DMS 273 (cell line): ENCODE measurements around the gene ALOX12B.
"Not testable (repeated sequence)": the region's sequence is repeated elsewhere in the genome, so short reads cannot be mapped to it uniquely, and the experiment has no call there.

Experiments used
- DNase-seq: peaks from one replicate; lab custom pipeline; 2025; ENCODE audit not compliant: unreplicated experiment; lab: John Stamatoyannopoulos, UW

The ALOX12B gene

DNA sequence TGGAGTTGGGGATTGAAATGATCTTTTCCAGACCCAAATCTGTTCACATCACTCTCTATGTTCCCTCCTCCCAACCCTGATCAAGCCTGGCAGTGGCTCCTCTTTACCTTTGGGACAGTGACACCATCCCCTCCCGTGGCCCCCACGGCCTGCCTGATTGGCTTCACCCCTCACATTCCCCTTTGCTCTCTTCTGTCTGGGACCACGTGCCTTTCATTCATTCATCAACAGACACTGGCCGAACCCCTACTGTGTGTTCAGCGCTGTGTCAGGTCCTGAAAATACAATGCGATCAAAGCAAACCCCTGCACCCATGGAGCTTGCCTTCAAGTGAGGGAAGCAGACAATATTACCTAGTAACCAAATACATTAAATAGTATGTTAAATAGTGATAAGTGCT is 2.2 kb upstream of the ALOX12B start:
- DNase-seq, result no peak

DNA sequence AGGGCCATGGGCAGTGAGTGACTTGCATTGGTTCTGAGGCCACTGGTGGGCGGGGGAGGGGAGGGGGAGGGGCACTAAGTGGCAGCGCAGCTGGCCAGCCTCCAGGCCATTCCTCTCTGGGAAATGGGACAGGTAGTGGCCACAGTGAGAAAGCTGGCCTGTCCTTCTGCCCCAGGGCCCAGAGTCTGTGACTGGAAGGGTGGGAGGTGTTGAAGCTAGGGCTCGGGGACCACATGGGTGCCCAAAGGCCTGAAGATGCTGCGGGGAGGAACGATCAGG is 375 bp upstream of the ALOX12B start:
- DNase-seq, result no peak

DNA sequence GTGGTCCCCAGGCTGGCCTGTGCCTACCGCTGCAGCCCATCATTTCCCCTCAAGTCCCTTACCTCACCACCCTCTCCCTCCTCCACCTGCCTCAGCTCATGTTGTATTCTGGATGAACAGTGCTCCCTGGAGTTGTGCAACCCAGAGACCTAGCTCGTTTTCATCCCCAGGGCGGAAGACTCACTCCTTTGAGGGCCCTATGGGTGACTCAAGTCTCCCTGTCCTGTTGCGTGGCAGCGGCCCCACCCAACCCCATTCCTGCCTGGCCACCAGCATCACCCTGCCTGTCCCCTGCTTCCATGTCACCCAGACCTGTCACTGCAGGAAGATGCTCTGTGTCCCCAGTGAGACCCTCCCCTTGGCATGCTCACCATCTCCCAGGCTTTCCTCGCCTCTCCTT is 3.3 kb downstream of the ALOX12B start:
- DNase-seq, result no peak

DNA sequence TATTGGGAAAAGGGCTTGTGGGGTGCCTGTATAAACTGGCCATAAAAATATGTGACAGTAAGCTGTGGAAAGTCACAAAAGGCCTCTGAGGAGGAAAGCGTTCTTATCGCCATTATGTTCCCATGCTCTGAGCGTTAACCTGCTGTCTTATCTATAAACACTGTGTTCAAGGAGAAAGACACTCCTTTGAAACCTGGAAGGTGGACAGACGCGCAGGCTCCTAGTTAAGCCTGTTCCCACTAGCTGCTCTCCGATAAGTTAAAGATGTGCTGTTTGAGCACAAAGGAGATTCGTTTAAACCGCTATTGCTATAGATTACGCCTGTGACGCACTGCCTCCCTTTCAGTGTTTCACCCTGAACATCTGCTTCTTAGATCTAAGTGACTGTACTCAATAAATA is 5.2 kb downstream of the ALOX12B start:
- DNase-seq, result no peak

DNA sequence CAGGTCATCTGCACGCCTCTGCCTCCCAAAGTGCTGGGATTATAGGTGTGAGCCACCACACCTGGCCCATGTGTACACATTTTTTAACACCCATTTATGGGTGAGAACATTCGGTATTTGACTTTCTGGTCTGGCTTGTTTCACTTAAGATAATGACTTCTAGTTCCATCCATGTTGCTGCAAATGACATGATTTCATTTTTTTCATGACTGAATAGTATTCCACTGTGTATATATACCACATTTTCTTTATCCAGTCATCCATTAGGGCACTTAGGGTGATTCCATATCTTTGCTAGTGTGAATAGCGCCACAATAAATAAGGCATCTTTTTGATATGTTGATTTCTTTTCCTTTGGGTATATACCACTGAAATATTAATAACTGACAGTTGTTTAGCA is 5.6 kb downstream of the ALOX12B start:
- DNase-seq, result no peak

DNA sequence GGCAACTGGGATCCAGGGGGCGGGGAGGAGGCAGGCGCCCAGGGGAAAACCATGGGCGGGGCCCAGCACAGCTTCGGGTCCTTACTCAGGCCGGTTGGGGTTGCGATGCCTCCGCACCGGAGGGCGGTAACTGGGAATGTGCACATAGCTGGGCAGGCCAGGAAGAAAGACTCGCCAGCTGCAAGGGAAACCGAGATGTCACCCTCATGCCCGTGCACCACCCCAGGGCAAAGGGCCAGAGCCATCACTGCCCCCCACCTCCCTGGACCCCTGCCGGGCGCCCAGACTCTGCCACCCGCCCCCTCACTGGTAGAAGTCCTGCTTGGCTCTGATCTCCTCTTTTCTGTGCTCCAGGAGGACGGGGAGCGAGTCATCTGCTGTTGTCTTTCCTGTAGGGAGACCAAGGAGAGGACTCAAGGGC is 6.7 kb downstream of the ALOX12B start:
- DNase-seq, result no peak

DNA sequence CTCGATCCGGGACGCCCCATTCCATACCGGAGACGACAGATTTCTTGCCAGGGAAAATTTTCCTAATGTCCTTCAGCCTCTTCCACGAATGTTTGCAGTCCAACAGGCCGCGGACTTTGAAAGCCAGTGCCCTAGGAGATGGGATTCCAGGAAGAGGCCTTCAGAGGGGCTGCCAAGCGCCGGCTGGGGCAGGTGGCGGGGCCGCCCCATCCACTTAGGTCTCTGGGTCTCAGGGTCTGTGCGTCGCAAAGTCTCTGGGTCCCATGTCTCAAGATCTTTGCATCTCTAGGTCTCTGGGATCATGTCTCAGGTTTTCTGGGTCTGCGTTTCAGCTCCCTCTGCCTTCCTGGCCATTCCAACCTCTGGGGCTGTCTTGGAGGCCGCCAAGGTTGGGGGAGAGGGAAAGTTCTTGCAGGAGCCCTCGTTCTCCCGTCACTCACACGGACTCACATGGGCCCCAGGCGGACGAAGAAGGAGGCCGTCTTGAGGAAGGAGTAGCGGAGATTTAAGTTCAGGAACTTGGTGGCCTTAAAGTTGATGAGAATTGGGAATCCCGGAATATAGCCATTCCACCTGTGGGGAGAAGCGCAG is 7.2 kb downstream of the ALOX12B start:
- DNase-seq, result no peak

DNA sequence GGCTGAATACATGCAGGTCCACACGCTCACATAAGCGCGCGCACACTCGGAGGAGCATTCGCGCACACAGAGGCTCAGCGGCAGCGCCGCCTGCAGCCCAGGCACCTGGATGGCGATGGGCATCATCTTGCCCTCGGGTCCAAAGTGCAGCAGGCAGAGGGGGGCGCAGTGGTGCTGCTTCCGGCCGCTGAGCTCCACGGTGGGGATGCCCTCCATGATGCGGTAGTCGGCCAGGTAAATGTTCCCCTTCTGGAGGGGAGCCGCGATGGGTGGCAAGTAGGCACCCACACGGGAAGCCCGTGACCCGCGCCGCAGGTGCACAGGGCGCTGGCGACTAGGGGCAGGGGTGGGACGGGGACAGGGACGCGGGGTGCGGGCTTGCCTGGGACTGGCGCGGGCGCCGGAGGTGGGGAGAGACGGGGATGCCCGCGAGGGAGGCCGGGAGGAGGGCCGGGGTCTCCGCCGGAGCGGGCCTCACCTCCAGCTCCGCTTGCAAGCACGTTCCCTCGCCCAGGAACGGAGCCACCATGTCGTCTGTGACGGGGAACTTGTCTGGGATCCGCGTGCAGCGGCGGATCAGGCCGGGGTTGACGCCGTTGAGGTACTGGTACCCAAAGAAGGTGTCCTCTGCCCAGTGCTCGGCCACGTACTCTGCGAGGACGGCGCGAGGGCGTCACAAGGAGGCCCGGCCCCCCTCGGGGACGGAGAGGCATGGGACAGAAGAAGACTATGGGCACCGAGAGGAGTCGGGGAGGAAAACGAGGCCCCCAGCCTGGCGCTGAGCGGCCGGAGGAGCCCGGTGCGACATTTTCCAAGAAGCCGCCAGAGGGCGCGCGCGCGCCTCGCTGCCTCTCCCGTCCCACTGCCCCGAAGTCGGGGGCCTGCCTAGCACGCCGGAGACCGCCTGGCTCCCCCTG is 8.0 kb downstream of the ALOX12B start:
- peak; percentile 89 for DNase-seq

DNA sequence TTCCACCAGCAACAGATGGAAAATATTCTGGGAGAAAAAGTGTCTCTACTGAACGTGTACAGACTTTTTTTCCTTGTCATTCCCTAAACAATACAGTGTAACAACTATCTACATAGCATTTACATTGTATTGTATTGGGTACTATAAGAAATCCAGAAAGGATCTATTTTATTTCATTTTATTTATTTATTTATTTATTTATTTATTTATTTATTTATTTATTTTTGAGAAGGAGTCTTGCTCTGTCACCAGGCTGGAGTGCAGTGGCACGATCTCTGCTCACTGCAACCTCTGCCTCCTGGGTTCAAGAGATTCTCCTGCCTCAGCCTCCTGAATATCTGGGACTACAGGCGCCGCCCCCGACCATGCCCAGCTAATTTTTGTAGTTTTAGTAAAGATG is 9.6 kb downstream of the ALOX12B start:
- DNase-seq, result not testable (repeated sequence)

DNA sequence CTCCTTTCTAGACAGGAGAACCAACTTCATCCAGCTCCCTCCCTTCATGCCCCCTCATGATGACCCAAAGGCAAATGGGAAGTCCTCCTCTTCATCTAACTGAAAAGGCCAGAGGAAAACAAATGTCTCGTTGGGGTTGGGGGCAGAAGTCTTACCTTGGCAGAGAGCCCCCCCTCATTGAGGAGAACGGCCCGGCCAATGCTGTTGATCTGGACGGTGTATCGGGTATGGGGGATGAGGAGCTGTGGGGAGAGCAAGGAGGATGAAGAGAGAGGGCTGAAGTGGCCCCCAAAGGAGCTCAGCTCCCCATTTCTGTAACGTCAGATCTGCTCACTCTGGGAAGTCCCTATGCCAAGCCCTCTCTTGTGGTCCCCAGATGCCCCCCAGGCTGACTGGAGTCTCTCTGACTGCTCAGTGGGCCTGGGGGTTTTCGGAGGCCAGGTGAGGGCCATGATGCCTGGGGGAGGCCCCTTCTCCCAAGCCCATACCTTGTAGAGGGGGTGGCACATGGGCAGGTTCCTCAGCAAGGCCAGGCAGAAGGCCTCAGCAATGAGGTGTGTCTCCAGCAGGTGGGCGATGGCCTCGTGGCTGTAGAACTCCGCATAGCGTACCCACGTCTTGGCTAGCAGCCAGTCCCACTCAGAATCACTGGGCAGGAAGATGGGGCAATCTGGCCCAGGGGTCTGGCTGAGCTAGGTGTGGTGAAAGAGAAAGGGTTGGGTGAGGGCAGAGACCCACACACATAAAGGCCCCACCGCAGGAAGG is 10.8 kb downstream of the ALOX12B start:
- DNase-seq, result no peak

DNA sequence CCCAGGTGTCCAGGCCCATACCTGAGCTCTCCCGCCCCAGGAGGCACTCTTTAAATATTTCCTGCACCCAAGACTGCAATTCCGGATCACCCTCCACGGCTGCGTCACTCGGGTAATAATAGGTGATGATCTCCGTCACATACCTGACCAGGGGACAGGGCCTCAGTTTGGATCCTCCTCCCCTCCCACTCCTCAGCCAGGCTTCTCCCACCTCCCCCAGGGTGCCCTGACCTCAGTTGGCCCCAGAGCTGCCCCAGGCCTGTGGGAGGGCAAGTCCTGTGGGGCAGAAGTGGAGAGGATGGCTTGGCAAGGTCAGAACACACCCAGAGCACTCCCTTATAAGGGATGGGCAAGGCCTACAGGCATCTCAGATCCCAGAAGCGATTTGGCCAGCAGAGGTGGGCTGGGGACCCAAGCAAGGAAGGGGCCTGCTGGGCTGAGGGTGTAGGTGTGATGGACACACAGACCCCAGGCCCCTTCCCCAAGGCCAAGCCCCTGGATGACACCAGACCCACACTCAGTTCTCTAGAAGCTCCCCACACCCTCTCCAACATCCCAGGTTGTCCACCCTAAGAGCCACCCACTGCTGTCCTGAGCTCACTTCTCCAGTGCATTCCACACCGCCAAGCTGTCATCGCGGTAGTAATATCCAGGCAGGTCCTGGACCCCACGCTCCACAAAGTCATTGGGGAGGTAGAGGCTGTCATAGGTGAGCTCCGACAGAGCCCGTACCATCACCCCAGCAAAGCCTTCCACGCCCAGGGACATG is 11.8 kb downstream of the ALOX12B start:
- DNase-seq, result no peak

DNA sequence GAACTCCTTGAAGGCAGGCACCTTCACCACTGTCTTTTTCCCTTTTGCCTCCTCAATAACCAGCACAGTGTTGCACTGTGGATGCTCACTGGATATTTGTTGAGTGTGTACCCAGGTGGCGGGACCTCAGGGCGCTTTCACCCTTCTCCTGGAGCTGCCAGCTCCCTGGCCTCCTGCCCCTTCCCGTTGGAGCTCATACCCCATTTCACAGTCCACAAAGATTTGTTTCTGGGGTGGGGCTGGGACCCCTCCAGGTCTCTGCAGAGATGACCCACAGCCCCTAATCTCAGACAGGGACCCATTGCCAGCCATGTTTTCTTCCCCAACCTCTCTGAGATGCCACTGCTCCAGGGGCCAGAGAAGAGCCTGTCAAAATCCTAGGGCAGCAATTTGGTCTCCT is 12.4 kb downstream of the ALOX12B start:
- no peak for DNase-seq

DNA sequence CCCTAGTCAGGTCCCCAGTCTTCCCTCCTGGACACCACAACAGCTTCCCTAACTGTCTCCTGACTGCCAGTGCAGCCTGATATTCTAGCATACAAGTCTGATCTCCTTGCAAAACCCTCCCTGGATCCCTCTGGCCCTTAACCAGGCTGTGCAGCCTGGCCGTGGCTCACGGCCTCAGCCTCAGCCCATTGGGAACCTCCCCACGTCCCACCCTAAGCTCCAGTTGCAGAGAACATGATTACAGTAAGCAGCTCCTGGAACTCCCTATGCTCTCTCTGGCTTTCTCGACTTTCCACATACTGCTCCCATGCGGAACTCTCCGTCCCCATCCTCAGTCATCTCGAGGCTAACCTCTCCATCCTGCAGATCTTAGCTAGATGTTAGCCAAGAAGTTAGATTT is 13.0 kb downstream of the ALOX12B start:
- no peak for DNase-seq

DNA sequence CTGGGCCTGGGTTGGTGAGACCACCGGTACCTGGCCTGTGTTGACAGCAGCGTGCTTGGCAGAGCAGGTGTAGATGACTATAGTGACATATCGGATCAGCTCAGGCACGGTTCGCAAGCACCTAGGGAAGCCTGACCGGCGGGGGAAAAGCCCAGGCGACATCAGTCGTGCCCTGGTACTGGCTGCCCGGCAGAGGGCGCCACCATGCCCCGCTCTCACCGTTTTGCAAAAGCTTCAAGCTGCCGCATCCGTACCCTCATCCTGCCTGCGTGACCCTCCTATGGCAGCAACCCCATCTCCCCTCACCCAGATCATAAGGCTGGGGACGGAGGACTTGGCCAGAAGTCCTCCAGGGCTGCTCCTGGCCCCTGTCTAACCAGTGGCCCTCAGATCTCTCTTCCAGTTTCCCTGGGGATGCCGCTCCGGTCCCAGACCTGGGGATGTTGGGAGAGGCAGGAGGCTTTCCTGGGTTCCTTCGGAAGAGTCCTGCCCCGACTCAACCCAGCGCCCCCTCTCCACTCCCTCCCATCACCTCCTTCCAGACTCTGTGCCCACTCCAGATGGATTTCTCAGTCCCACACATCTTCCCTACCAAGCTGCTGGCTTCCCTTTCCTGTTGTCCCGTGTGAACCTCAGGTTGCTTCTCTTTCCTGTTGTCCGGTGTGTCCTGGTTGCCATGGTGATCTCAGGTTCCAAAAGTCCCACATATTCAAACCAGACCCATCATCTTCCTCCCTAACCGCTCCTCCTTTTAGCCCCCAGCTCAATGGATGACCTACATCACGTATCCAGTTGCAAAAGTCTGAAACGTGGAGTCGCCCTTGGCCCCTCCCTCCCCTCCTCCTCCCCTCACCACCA is 13.7 kb downstream of the ALOX12B start:
- peak; percentile 77 for DNase-seq

DNA sequence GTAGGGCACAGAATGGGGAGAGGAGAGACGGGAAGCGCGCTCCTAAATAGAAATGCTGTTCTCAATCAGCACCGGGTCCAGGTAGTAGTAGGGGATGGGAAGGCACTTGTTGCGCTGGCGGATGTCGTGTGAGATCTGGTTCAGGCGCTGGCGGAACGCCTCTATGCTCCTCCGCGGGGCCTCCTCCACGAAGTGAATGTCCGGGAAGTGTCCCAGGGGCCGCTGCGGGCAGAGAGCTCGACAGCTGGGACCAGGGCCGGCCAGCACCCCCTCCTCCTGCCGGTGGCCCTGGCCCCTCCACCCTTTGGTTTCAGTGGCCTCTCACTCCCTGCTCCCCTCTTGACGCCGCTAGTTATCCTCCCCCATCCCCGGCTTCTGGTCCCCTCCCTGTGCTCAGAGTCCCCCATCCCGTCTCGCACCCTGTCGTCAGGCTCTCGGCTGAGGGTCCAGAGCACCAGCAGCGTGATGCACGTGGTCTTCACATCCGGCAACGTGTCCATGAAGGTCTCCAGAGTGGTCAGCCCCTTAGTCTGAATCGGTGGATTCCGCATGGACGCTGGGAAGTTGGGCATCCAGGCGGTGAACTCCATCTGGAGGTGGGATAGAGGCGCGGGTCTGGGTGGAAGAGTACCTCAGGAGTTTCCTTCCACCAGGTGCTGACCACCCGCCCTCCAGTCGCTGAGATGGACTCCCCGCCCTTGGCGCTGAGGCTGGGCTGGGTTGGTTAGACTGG is 14.6 kb downstream of the ALOX12B start:
- no peak for DNase-seq

DNA sequence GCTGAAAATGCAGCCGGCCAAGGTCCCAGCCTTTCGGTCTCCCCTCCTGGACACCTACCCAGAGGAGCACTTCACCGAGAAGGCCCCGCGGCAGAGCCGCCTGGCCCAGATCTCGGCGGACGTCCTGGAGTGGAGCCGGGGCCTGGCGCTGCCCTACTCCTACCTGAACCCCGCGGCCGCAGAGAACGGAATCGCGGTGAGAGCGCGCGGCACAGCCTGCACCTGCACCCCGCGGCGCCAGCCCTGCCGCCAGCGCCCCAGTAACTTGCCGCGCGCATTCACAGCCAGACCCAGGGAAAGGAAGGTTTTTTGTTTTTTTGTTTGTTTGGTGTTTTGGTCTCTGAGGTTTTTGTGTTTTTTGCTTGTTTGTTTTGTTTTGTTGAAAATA is 15.2 kb downstream of the ALOX12B start:
- DNase-seq, result no peak

DNA sequence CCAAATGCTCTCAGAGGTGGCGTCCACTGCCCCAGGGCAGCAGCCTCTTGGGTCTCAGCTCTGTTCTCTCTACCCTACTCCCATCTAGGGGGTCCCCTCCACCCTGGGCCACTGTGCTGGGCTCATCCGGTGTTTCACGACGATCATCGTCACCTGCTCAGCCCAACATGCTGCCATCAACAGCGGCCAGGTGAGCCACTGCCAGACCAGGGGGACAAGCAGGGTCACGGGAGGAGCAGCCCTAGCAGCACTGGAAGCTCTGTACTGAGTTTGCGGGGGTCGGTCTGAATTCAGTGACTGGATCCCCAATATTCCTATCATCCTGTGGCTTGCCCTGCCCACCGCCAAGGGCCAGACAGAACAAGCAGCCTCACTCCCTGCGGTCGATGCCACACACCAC is 16.0 kb downstream of the ALOX12B start:
- no peak for DNase-seq

DNA sequence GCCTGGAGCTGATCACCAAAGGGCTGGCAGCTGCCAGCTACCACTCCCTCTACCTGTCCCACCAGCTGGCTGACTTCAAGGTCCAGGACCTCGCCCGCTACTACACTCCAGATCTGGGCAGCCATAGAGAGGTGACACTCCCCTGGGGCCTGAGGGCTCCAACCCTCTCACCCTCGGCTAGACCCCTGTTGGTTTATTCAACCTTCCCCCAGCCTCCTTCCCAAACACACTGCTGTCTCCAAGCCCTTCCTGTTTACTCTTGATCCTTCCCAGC is 18.0 kb downstream of the ALOX12B start:
- DNase-seq, result peak; percentile 50

DNA sequence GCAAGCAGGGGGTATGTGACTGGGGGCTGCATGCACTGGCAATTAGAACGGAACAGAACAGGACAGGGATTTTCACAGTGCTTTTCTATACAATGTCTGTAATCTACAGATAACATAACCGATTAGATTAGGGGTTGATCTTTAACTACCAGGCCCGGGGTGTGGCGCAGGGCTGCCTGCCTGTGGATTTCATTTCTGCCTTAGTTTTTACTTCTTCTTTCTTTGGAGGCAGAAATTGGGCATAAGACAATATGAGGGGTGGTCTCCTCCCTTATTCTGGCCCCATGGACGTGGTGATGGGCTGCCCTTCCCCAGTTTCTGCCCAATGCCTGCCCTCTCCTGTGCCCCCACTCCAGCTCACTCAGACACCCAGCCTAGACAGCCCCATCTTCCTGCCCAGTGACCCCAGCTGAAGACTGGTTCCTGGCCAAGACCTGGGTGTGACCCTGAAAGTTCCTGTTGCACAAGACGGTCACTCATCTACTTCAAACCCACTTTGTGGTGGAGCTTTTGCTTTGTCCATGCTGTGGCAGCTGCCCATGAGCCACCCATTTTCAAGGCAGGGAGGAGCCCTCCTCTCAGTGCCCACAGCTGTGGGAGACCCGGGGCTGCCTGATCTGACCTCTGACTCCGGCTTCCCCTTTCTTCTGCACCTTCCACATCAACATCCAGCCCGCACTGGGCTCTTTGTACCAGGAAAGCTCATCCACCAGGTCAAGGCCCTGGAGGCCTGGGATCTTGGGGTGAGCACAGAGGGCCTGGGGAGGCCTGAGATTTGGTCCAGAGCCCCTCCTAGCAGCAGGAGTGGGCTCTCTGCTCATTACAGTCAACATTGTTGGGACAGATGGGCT is 18.6 kb downstream of the ALOX12B start:
- no peak for DNase-seq
